GM06990 (cell line): ENCODE data around the gene LYPLAL1.

Experiments used
- DNase-seq: peaks from one replicate; pipeline ENCODE4 v3.0.0-alpha.2; 2011; ENCODE audit not compliant: insufficient read length; ENCODE audit errors: extremely low read depth
- H3K27me3 ChIP-seq: replicated peaks from 2 replicates; pipeline ENCODE4 v1.6.0; 2011; ENCODE audit warnings: low read length; ENCODE audit not compliant: control insufficient read depth, insufficient read depth
- H3K36me3 ChIP-seq: 2 replicates; pipeline ENCODE4 v1.5.1; 2011; ENCODE audit warnings: low read length; ENCODE audit not compliant: control insufficient read depth, insufficient read depth
- H3K4me3 ChIP-seq: replicated peaks from 2 replicates; pipeline ENCODE4 v1.5.1; 2011; ENCODE audit warnings: low read depth, mild to moderate bottlenecking, control low read depth, low read length
- CTCF ChIP-seq: IDR thresholded peaks from 2 replicates; pipeline ENCODE4 v1.5.1; 2011; ENCODE audit warnings: low read length, control low read depth, mild to moderate bottlenecking, inconsistent platforms; ENCODE audit not compliant: insufficient read depth, poor library complexity, severe bottlenecking

The LYPLAL1 gene

GRCh38 chr1:219209578-219209977 lies 35.9 kb downstream of the LYPLAL1 start:
- H3K4me3 ChIP-seq = no peak overlapping the region
- 0 out of 2 replicates have a peak, but pooled peaks cover 2% of the 10 kb centered on the region for H3K36me3 ChIP-seq
- DNase-seq = no peak
- TF ChIP-seq CTCF = no peak
- no peaks in the 10 kb centered on the region for H3K27me3 ChIP-seq

GRCh38 chr1:219210067-219210466 lies 36.4 kb downstream of the LYPLAL1 start:
- Histone ChIP-seq H3K36me3 (0 out of 2 replicates have a peak, but pooled peaks cover 2% of the 10 kb centered on the region), H3K4me3 (no peak overlapping the region), H3K27me3 (no peaks in the 10 kb centered on the region)
- TF ChIP-seq CTCF = no peak
- no peak for DNase-seq

- no peak for DNase-seq
- Histone ChIP-seq H3K4me3 (no peak overlapping the region), H3K36me3 (peaks cover 2% of the 10 kb centered on the region; the same call in 1 of the 2 replicates), H3K27me3 (no peaks in the 10 kb centered on the region)
- no peak for TF ChIP-seq CTCF
Measured at GRCh38 chr1:219215477-219215876, 41.8 kb downstream of the LYPLAL1 start.

- Histone ChIP-seq H3K27me3 (no peaks in the 10 kb centered on the region), H3K36me3 (no peaks in the 10 kb centered on the region; the same call in 1 of the 2 replicates), H3K4me3 (no peak overlapping the region)
- TF ChIP-seq CTCF = peak; percentile 50
- DNase-seq = peak; percentile 29
Measured at GRCh38 chr1:219220945-219221344, 47.3 kb downstream of the LYPLAL1 start.

GRCh38 chr1:219223496-219223895 lies 49.8 kb downstream of the LYPLAL1 start:
- no peak for TF ChIP-seq CTCF
- no peaks in the 10 kb centered on the region for H3K27me3 ChIP-seq

GRCh38 chr1:219226196-219226595 lies 52.5 kb downstream of the LYPLAL1 start:
- no peak overlapping the region for H3K4me3 ChIP-seq
- H3K27me3 ChIP-seq = no peaks in the 10 kb centered on the region
- no peak for DNase-seq
- no peak for TF ChIP-seq CTCF
- no peaks in the 10 kb centered on the region; the same call in 1 of the 2 replicates for H3K36me3 ChIP-seq

More at GRCh38 chr1:219223496-219223895, 49.8 kb downstream of the LYPLAL1 start:
- Histone ChIP-seq H3K36me3 (no peaks in the 10 kb centered on the region; the same call in 1 of the 2 replicates), H3K4me3 (no peak overlapping the region)
- no peak for DNase-seq
